Hepatocyte (in vitro differentiated cells): ENCODE results near the gene COL4A3.

ENCODE experiments used
- CTCF ChIP-seq: fragments of 200-600 bp; sonication (generic); IDR thresholded peaks from 2 replicates; pipeline ENCODE4 v1.5.1; 2016; ENCODE audit warnings: antibody characterized with exemption, mild to moderate bottlenecking; ENCODE audit not compliant: poor library complexity
- EZH2 ChIP-seq: fragments of 200-600 bp; sonication (generic); IDR thresholded peaks from 2 replicates; pipeline ENCODE4 v1.6.1; 2016; ENCODE audit warnings: antibody characterized with exemption, mild to moderate bottlenecking, borderline replicate concordance
- EZH2phosphoT487 ChIP-seq: fragments of 200-600 bp; sonication (generic); IDR thresholded peaks from one replicate; pipeline ENCODE4 v1.6.1; 2018; ENCODE audit warnings: antibody characterized with exemption, mild to moderate bottlenecking, low read depth, moderate library complexity; ENCODE audit not compliant: unreplicated experiment, severe bottlenecking

GRCh38 chr2:227127201-227127600 lies 37.2 kb upstream of the COL4A3 start:
- TF ChIP-seq CTCF = no peak
- TF ChIP-seq EZH2phosphoT487 = no peak
- no peak for TF ChIP-seq EZH2
